ENCODE measurements around the gene RECQL5. TPM values are rescaled to one million over a fixed set of nuclear protein-coding genes. Genes with fewer than 3 reads are reported as not detected.

The RECQL5 gene
- total and polyA plus RNA-seq, 2 donors (not counting 1 experiment from before 2014, with no cell fraction given), result 58.5 to 70.5 TPM

DNA sequence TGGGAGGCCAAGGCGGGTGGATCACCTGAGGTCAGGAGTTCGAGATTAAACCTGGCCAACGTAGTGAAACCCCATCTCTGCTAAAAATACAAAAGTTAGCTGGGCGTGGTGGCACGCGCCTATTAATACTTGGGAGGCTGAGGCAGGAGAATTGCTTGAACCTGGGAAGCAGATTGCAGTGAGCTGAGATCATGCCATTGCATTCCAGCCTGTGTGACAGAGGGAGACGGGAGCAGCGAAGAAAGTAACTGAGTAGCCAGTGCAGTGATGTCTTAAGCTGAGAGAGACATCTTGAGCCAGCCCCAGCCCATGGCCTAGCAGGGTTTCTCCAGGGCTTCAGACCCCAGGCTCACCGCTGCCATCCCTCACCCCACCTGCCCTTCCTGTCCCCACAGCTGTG lies 43.6 kb downstream of the RECQL5 start:
- CTCF ChIA-PET, result interaction anchor here (3.7 to 19.7 kb wide), 2 partner anchors 11 to 124 kb away, joined by 27 to 389 read pairs; partner anchors contain the start of gene SMIM5
- Histone ChIP-seq H3K9me3 (ENCODE audit: control extremely low read depth in 1 of 3, control insufficient read depth in 2 of 3, insufficient read depth in 1 of 3, low read length in 2 of 3) (no peaks in the 10 kb centered on the region), H3K79me2 (ENCODE audit: control insufficient read depth, insufficient read depth, low read length) (no peaks in the 10 kb centered on the region), H4K20me1 (ENCODE audit: control insufficient read depth, insufficient read depth, low read length, poor library complexity, severe bottlenecking) (no peaks in the 10 kb centered on the region), H3K9ac (ENCODE audit: low read length) (no peak overlapping the region), H3K27me3 (replicated peaks in 1 of 4; ENCODE audit: control extremely low read depth in 1 of 4, control insufficient read depth in 3 of 4, insufficient read depth in 4 of 4, low read length in 3 of 4) (no peaks in the 10 kb centered on the region), H3K4me2 (replicated peaks; ENCODE audit: low read depth, low read length, poor library complexity, severe bottlenecking) (no peak overlapping the region), H3K36me3 (replicated peaks in 1 of 2; ENCODE audit: control extremely low read depth in 1 of 2, control insufficient read depth in 1 of 2, extremely low read depth in 1 of 2, insufficient read depth in 2 of 2, low read length in 1 of 2) (peaks cover 0 to 60% of the 10 kb centered on the region in 2 experiments), H3K27ac (ENCODE audit: low read length in 2 of 2) (no peak overlapping the region), H3K4me3 (ENCODE audit: control extremely low read depth in 1 of 5, extremely low read depth in 1 of 5, insufficient read depth in 1 of 5, low read depth in 2 of 5, low read length in 4 of 5) (no peak overlapping the region), H3K4me1 (ENCODE audit: control insufficient read depth in 2 of 2, insufficient read depth in 2 of 2, low read length in 2 of 2) (no peaks in the 10 kb centered on the region), H2AFZ (ENCODE audit: insufficient read depth, low read depth, low read length, poor library complexity, severe bottlenecking) (no peak overlapping the region)
- Mint-ChIP-seq H3K4me1 (peaks cover 2% of the 10 kb centered on the region), H3K9me3 (ENCODE audit: insufficient read depth) (no peaks in the 10 kb centered on the region), H3K27me3 (no peaks in the 10 kb centered on the region), H3K27ac (no peak overlapping the region), H3K4me3 (no peak overlapping the region)
- 95% methylated on average over 7 of the region's 9 CpGs for WGBS (ENCODE audit: insufficient coverage)
- intact Hi-C loops (cut with micrococcal nuclease), result no loop called here
- TF ChIP-seq EZH2 (IDR thresholded peaks at IDR 0.05; ENCODE audit: borderline replicate concordance, insufficient read depth, low read depth, low read length, poor library complexity, severe bottlenecking), result no peak
- no peak for TF ChIP-seq CTCF (IDR thresholded peaks at IDR 0.05)
- ATAC-seq (ENCODE audit: low read depth) (no peak), DNase-seq (no peak)
- POLR2A ChIA-PET, result no interaction called here

GRCh38 chr17:75622771-75623273 lies 44.1 kb downstream of the RECQL5 start:
- Histone ChIP-seq H4K20me1 (ENCODE audit: control insufficient read depth, insufficient read depth, low read length, poor library complexity, severe bottlenecking) (no peaks in the 10 kb centered on the region), H3K9ac (ENCODE audit: low read length) (no peak overlapping the region), H3K27ac (ENCODE audit: low read length in 2 of 2) (no peak overlapping the region), H2AFZ (ENCODE audit: insufficient read depth, low read depth, low read length, poor library complexity, severe bottlenecking) (no peak overlapping the region), H3K9me3 (ENCODE audit: control extremely low read depth in 1 of 3, control insufficient read depth in 2 of 3, insufficient read depth in 1 of 3, low read length in 2 of 3) (no peaks in the 10 kb centered on the region), H3K27me3 (replicated peaks in 1 of 4; ENCODE audit: control extremely low read depth in 1 of 4, control insufficient read depth in 3 of 4, insufficient read depth in 4 of 4, low read length in 3 of 4) (no peaks in the 10 kb centered on the region), H3K4me1 (ENCODE audit: control insufficient read depth in 2 of 2, insufficient read depth in 2 of 2, low read length in 2 of 2) (no peaks in the 10 kb centered on the region), H3K79me2 (ENCODE audit: control insufficient read depth, insufficient read depth, low read length) (no peaks in the 10 kb centered on the region), H3K36me3 (replicated peaks in 1 of 2; ENCODE audit: control extremely low read depth in 1 of 2, control insufficient read depth in 1 of 2, extremely low read depth in 1 of 2, insufficient read depth in 2 of 2, low read length in 1 of 2) (peaks cover 0 to 61% of the 10 kb centered on the region in 2 experiments), H3K4me2 (replicated peaks; ENCODE audit: low read depth, low read length, poor library complexity, severe bottlenecking) (no peak overlapping the region), H3K4me3 (ENCODE audit: control extremely low read depth in 1 of 5, extremely low read depth in 1 of 5, insufficient read depth in 1 of 5, low read depth in 2 of 5, low read length in 4 of 5) (no peak overlapping the region)
- Mint-ChIP-seq H3K4me1 (peaks cover 2% of the 10 kb centered on the region), H3K27me3 (no peaks in the 10 kb centered on the region), H3K4me3 (no peak overlapping the region), H3K27ac (no peak overlapping the region), H3K9me3 (ENCODE audit: insufficient read depth) (no peaks in the 10 kb centered on the region)
- ATAC-seq (ENCODE audit: low read depth) (no peak), DNase-seq (no peak)
- POLR2A ChIA-PET, result no interaction called here
- TF ChIP-seq CTCF (IDR thresholded peaks at IDR 0.05) (no peak), EZH2 (IDR thresholded peaks at IDR 0.05; ENCODE audit: borderline replicate concordance, insufficient read depth, low read depth, low read length, poor library complexity, severe bottlenecking) (no peak)
- CTCF ChIA-PET, result interaction anchor here (3.7 to 19.7 kb wide), 2 partner anchors 11 to 125 kb away, joined by 27 to 389 read pairs; partner anchors contain the start of gene SMIM5
- intact Hi-C loops (cut with micrococcal nuclease), result no loop called here
- WGBS (ENCODE audit: insufficient coverage), result 92% methylated on average over 15 of the region's 15 CpGs
